ENCODE data around the gene ZNF526. TPM values are rescaled to one million over a fixed set of nuclear protein-coding genes. Genes with fewer than 3 reads are reported as not detected.

ZNF526 gene
- total and polyA plus RNA-seq, 10 donors, result 1.9 to 15.0 (median 8.4) TPM

GRCh38 chr19:42202290-42202880 lies 17.7 kb upstream of the ZNF526 start:
- TF ChIP-seq POLR2AphosphoS5 (IDR thresholded peaks at IDR 0.05) (no peak), CTCF (IDR thresholded peaks at IDR 0.05 in 8 of 11, conservative IDR thresholded peaks at IDR 0.05 in 3 of 11) (no peak), POLR2A (IDR thresholded peaks at IDR 0.05) (no peak)
- Histone ChIP-seq H3K36me3 (peaks cover 0 to 98% (median 62%) of the 10 kb centered on the region in 6 donors), H3K27me3 (replicated peaks in 1 of 7) (no peaks in the 10 kb centered on the region), H3K4me1 (peaks cover 56 to 96% (median 75%) of the 10 kb centered on the region in 6 donors), H3K9me3 (no peaks in the 10 kb centered on the region), H3K27ac (peak overlapping the region; percentile 84 to 99 (median 94)), H3K4me3 (peak overlapping the region in 2 of 8 donors; percentile 19 to 69)
- 42 to 68% (median 47%) methylated on average over 5 of the region's 5 CpGs for WGBS, 5 donors
- intact Hi-C loops (cut with DNase I; ENCODE audit: low total_unique reads), result no loop called here
- DNase-seq, result no peak

GRCh38 chr19:42203700-42204099 lies 16.4 kb upstream of the ZNF526 start:
- TF ChIP-seq POLR2AphosphoS5 (IDR thresholded peaks at IDR 0.05), result peak in 2 of 3 donors; percentile 28 to 30
- TF ChIP-seq POLR2A (IDR thresholded peaks at IDR 0.05), result no peak
- Histone ChIP-seq H3K4me3 (no peak overlapping the region), H3K4me1 (peaks cover 45 to 96% (median 71%) of the 10 kb centered on the region in 6 donors), H3K36me3 (peaks cover 5 to 98% (median 68%) of the 10 kb centered on the region in 6 donors), H3K27ac (peak overlapping the region in 6 of 8 donors; percentile 91 to 99 (median 94)), H3K9me3 (no peaks in the 10 kb centered on the region), H3K27me3 (replicated peaks in 1 of 7) (no peaks in the 10 kb centered on the region)
- 83 to 94% (median 92%) methylated on average over 2 of the region's 2 CpGs for WGBS, 5 donors
- intact Hi-C loops (cut with DNase I; ENCODE audit: low total_unique reads), result no loop called here
- DNase-seq, result no peak

- H3K36me3 ChIP-seq, result peaks cover 5 to 98% (median 69%) of the 10 kb centered on the region in 6 donors
- TF ChIP-seq CTCF (IDR thresholded peaks at IDR 0.05 in 8 of 11, conservative IDR thresholded peaks at IDR 0.05 in 3 of 11) (no peak), POLR2AphosphoS5 (IDR thresholded peaks at IDR 0.05) (no peak), POLR2A (IDR thresholded peaks at IDR 0.05) (no peak)
- DNase-seq, result no peak
- no peaks in the 10 kb centered on the region for H3K9me3 ChIP-seq
- intact Hi-C loops (cut with DNase I; ENCODE audit: low total_unique reads), result no loop called here
- H3K27ac ChIP-seq, result peak overlapping the region in 3 of 8 donors; percentile 7 to 99 (median 13)
- H3K4me3 ChIP-seq, result no peak overlapping the region
- 88 to 96% (median 90%) methylated on average over 6 of the region's 6 CpGs for WGBS, 5 donors
- no peaks in the 10 kb centered on the region for H3K27me3 ChIP-seq (replicated peaks in 1 of 7)
- H3K4me1 ChIP-seq, result peaks cover 35 to 96% (median 61%) of the 10 kb centered on the region in 6 donors
These were observed 15.4 kb upstream of the ZNF526 start for GRCh38 chr19:42204664-42205063.

DNA sequence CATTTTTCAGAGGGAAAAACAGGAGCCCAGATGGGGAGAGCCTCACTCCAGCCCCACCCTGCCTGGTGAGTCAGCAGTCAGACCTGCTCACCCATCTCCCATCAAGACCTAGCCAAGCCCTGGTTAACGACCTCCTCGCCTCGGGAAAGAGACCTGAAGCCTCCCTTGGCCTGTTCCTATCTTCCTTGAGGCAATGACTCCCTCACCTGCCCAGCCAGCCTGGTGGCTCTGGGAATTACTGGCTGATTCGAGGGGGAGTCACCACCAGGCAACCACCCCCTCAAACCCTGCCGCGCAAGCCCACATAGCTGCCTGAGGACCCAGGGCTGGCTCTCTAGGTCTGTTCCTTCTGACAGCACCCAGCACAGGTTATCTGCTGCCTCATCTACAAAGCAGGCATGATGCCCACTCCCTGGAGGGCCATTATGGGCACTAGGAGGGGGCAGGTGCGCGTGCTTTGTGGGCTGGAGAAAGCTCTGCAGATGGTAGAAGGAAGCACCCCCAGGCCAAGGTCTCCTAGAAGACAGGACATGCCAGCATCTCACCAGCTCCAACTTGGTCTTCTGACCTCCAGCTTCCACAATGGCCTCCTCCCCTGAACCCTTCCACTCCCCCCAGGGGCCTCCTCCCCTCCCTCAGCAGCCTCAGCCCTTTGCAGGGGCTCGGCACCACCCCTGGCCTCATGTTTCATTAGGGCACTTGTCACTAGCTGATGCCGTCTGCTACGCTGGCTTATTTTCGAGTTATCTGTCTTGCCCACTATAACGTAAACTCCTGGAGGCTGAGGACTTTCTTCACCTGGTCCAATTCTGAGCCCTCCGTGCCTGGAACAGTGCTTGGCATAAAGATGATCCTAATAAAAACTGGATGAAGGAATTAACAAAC lies 13.0 kb upstream of the ZNF526 start:
- Histone ChIP-seq H3K27me3 (replicated peaks in 1 of 7) (no peaks in the 10 kb centered on the region), H3K36me3 (peaks cover 5 to 100% (median 86%) of the 10 kb centered on the region in 6 donors), H3K4me1 (peaks cover 11 to 91% (median 41%) of the 10 kb centered on the region in 6 donors), H3K27ac (peak overlapping the region in 3 of 8 donors; percentile 2 to 62 (median 51)), H3K4me3 (no peak overlapping the region), H3K9me3 (no peaks in the 10 kb centered on the region)
- TF ChIP-seq POLR2AphosphoS5 (IDR thresholded peaks at IDR 0.05), result peak in 1 of 3 donors; percentile 58
- no peak for TF ChIP-seq POLR2A (IDR thresholded peaks at IDR 0.05)
- 86 to 95% (median 91%) methylated on average over 13 to 14 of the region's 14 CpGs for WGBS, 5 donors
- DNase-seq, result no peak
- intact Hi-C loops (cut with DNase I; ENCODE audit: low total_unique reads), result no loop called here
